Muscle of leg (tissue), 11 donors: ENCODE data around the gene TRRAP. TPM values are rescaled to one million over a fixed set of nuclear protein-coding genes. Genes with fewer than 3 reads are reported as not detected.

Source experiments
- DNase-seq: peaks from one replicate; pipeline ENCODE4 v3.0.0; 2013
- H3K27ac ChIP-seq: one replicate; pipeline ENCODE4 v1.5.1; 2013; ENCODE audit warnings: mild to moderate bottlenecking, low read length, control low read depth
- H3K27me3 ChIP-seq: one replicate; pipeline ENCODE4 v1.6.1; 2013; ENCODE audit warnings: low read length; ENCODE audit not compliant: control insufficient read depth, insufficient read depth
- H3K36me3 ChIP-seq: one replicate; pipeline ENCODE4 v1.6.1; 2013; ENCODE audit warnings: low read length; ENCODE audit not compliant: control insufficient read depth, insufficient read depth
- H3K4me1 ChIP-seq: one replicate; pipeline ENCODE4 v1.6.1; 2013; ENCODE audit warnings: low read length; ENCODE audit not compliant: control insufficient read depth, insufficient read depth
- H3K4me3 ChIP-seq: one replicate; pipeline ENCODE4 v1.5.1; 2013; ENCODE audit warnings: low read length, control low read depth
- H3K9me3 ChIP-seq: replicated peaks from 2 replicates; pipeline ENCODE4 v1.6.1; 2013; ENCODE audit warnings: low read depth, low read length; ENCODE audit not compliant: control insufficient read depth
- WGBS: methylation state at CpG from one replicate; pipeline ENCODE4 v1.1.5; 2013; ENCODE audit warnings: missing lambda C conversion rate; ENCODE audit not compliant: insufficient coverage; 5-methylcytosine and 5-hydroxymethylcytosine counted together
- polyA plus RNA-seq, 8 donors: library from polyadenylated mRNA; unstranded; fragments of 120-200 nt; gene quantifications; one replicate each; pipeline versions ENCODE4 v1.2.1 to v1.2.3, GENCODE V29; 2013; ENCODE audit warnings: inconsistent platforms in 1 of 8, low replicate concordance in 1 of 8; ENCODE audit not compliant: insufficient read length in 8 of 8, insufficient read depth in 1 of 8
- total RNA-seq: library from RNA; stranded (reverse); fragments of 120-200 nt; gene quantifications from one replicate; pipeline ENCODE4 v1.2.4, GENCODE V29; 2013

TRRAP gene
- total and polyA plus RNA-seq, 9 donors: 13.6 to 30.3 (median 24.3) TPM

- DNase-seq: no peak
- Histone ChIP-seq H3K9me3 (no peaks in the 10 kb centered on the region), H3K4me3 (no peak overlapping the region), H3K27me3 (no peaks in the 10 kb centered on the region), H3K4me1 (no peaks in the 10 kb centered on the region), H3K36me3 (peaks cover 84% of the 10 kb centered on the region), H3K27ac (no peak overlapping the region)
- WGBS: 82% methylated on average over 8 of the region's 9 CpGs
Measured at GRCh38 chr7:98958968-98959367, 80.6 kb downstream of the TRRAP start.

- H3K4me3 ChIP-seq: no peak overlapping the region
- no peaks in the 10 kb centered on the region for H3K9me3 ChIP-seq
- H3K27me3 ChIP-seq: no peaks in the 10 kb centered on the region
- 91% methylated on average over 4 of the region's 10 CpGs for WGBS
- no peak overlapping the region for H3K27ac ChIP-seq
- no peak for DNase-seq
- H3K4me1 ChIP-seq: no peaks in the 10 kb centered on the region
- H3K36me3 ChIP-seq: peaks cover 76% of the 10 kb centered on the region
Measured at GRCh38 chr7:98963305-98963704, 85.0 kb downstream of the TRRAP start.

- no peak overlapping the region for H3K4me3 ChIP-seq
- H3K36me3 ChIP-seq: peaks cover 76% of the 10 kb centered on the region
- peaks cover 2% of the 10 kb centered on the region for H3K4me1 ChIP-seq
- no peak overlapping the region for H3K27ac ChIP-seq
- H3K9me3 ChIP-seq: no peaks in the 10 kb centered on the region
- no peaks in the 10 kb centered on the region for H3K27me3 ChIP-seq
- no peak for DNase-seq
- 98% methylated on average over 10 of the region's 10 CpGs for WGBS
Measured at GRCh38 chr7:98964596-98964995, 86.3 kb downstream of the TRRAP start.

GRCh38 chr7:98968621-98969020 lies 90.3 kb downstream of the TRRAP start:
- 79% methylated on average over 14 of the region's 14 CpGs for WGBS

GRCh38 chr7:98969386-98969785 lies 91.1 kb downstream of the TRRAP start:
- WGBS: 96% methylated on average over 10 of the region's 11 CpGs
- DNase-seq: no peak

More at GRCh38 chr7:98968621-98969020, 90.3 kb downstream of the TRRAP start:
- H3K4me1 ChIP-seq: peaks cover 2% of the 10 kb centered on the region
- H3K27me3 ChIP-seq: no peaks in the 10 kb centered on the region
- no peak overlapping the region for H3K27ac ChIP-seq
- no peak overlapping the region for H3K4me3 ChIP-seq
- H3K36me3 ChIP-seq: peaks cover 85% of the 10 kb centered on the region
- no peaks in the 10 kb centered on the region for H3K9me3 ChIP-seq
- no peak for DNase-seq

DNA sequence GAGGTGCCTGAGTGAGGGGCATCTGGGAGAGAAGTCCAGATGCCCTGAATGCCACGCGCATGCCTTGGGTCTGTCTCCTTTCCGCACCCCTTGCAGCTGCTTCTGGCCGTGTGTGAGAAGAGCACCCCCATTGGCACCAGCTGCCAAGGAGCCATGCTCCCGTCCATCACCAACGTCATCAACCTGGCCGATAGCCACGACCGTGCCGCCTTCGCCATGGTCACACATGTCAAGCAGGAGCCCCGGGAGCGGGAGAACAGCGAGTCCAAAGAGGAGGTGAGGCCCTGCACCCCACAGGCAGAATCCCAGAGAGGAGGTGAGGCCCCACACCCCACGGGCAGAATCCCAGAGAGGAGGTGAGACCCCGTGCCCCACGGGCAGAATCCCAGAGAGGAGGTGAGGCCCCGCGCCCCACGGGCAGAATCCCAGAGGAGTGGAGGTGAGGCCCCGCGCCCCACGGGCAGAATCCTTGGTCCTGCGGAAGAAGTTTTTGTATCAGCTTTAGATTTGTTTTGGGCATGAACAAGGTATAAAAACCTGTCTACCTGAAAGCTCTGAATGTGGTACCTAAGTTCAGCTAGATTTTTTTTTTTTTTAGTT lies 91.8 kb downstream of the TRRAP start:
- Histone ChIP-seq H3K27me3 (no peaks in the 10 kb centered on the region), H3K36me3 (peaks cover 87% of the 10 kb centered on the region), H3K4me3 (no peak overlapping the region), H3K27ac (no peak overlapping the region), H3K4me1 (peaks cover 2% of the 10 kb centered on the region), H3K9me3 (no peaks in the 10 kb centered on the region)
- DNase-seq: peak; percentile 42
- 94% methylated on average over 24 of the region's 24 CpGs for WGBS

More at GRCh38 chr7:98969386-98969785, 91.1 kb downstream of the TRRAP start:
- Histone ChIP-seq H3K27me3 (no peaks in the 10 kb centered on the region), H3K36me3 (peaks cover 88% of the 10 kb centered on the region), H3K9me3 (no peaks in the 10 kb centered on the region), H3K4me3 (no peak overlapping the region), H3K27ac (no peak overlapping the region), H3K4me1 (peaks cover 2% of the 10 kb centered on the region)

- no peaks in the 10 kb centered on the region for H3K27me3 ChIP-seq
- DNase-seq: no peak
- no peak overlapping the region for H3K27ac ChIP-seq
- H3K36me3 ChIP-seq: peaks cover 87% of the 10 kb centered on the region
- 98% methylated on average over 8 of the region's 12 CpGs for WGBS
- H3K4me1 ChIP-seq: peaks cover 2% of the 10 kb centered on the region
- H3K9me3 ChIP-seq: no peaks in the 10 kb centered on the region
- H3K4me3 ChIP-seq: no peak overlapping the region
Measured at GRCh38 chr7:98970805-98971204, 92.5 kb downstream of the TRRAP start.

DNA sequence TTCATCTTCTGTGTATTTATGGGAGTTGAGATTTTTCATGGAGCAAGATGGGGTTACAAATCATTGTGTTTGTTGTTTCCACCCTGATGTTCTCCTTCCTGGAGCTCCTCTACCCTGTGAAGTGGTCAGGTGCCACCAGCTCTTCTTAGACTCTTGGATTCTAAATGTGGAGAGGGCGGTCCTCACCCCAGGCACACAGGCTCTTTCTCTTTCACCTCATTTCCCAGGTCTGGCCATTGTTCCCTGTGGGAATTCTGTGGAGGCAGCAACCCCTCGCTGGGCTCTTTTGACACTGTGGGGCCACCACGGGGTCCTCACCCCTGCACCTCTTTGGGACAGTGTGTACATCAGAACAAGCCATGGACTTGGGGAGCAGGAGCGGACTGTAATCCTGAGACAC lies 95.9 kb downstream of the TRRAP start:
- no peaks in the 10 kb centered on the region for H3K27me3 ChIP-seq
- peaks cover 93% of the 10 kb centered on the region for H3K36me3 ChIP-seq
- no peak for DNase-seq
- H3K4me1 ChIP-seq: peaks cover 2% of the 10 kb centered on the region
- no peak overlapping the region for H3K4me3 ChIP-seq
- H3K27ac ChIP-seq: no peak overlapping the region
- no peaks in the 10 kb centered on the region for H3K9me3 ChIP-seq
- 91% methylated on average over 2 of the region's 4 CpGs for WGBS

DNA sequence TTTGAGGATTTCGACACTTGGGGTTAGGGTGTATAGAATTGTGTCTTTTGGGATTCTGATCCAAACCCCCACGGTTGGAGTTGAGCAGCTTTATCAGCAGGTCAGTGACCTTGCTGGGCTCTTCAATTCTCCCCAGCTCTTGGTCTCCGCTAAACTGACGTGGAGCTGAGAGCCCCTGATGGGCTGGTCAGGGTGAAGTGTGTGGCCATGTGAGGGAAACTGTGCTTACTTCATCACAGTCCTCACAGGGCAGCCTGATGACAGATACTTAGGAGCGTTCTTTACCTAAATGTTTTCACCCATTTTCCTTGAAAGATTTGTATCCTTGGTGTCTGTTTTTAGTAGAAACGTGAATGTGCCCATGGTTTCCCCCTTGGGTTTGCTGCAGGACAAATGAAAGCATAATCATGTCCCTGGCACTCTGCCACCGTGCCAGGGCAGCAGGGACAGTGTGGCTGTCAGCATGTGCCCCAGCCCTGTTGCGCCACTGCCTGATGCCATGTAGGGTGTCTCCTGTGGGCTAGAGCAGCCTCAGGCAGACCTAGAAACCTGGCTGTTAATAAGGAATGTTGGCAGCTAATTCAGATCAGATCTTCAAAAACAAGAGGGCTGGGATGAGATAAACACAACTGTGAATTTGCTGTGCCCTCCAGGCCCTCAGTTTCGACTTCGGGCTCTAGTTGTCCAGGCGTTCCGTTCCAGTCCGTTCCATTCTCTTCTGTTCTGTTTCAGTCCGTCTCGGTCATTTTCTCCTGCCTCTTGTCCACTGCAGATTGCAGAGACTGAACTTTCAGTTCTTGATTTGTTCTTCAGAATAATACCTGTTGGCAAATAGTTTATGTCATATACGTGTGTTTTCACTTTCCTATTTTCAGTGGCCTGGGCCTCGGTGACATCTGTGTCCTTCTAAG lies 96.8 kb downstream of the TRRAP start:
- H3K27ac ChIP-seq: no peak overlapping the region
- DNase-seq: no peak
- H3K4me3 ChIP-seq: no peak overlapping the region
- H3K27me3 ChIP-seq: no peaks in the 10 kb centered on the region
- no peaks in the 10 kb centered on the region for H3K9me3 ChIP-seq
- no peaks in the 10 kb centered on the region for H3K4me1 ChIP-seq
- WGBS: 92% methylated on average over 13 of the region's 17 CpGs
- H3K36me3 ChIP-seq: peaks cover 89% of the 10 kb centered on the region

DNA sequence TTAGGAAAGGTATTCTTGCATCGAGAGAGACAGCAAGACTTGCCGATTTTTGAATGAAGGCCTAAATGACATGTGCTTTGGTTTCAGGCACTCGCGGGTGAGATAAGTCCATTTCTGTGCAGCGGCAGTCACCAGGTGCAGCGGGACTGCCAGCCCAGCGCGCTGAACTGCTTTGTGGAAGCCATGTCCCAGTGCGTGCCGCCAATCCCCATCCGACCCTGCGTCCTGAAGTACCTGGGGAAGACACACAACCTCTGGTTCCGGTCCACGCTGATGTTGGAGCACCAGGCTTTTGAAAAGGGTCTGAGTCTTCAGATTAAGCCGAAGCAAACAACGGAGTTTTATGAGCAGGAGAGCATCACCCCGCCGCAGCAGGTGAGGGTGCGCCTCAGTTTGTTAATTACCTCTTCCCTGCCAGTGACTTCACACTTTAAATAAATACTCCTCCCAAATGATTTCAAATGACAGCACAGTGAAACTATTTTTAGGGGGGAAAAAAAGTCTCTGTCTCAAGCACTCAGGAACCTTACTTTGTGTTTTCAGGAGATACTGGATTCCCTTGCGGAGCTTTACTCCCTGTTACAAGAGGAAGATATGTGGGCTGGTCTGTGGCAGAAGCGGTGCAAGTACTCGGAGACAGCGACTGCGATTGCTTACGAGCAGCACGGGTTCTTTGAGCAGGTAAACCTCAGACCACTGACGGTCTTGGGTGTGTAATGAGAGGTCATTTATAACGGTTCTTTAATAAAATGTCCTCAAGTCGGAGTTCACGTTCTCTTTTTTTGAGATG lies 98.3 kb downstream of the TRRAP start:
- H3K27ac ChIP-seq: no peak overlapping the region
- H3K4me3 ChIP-seq: no peak overlapping the region
- H3K4me1 ChIP-seq: no peaks in the 10 kb centered on the region
- DNase-seq: no peak
- no peaks in the 10 kb centered on the region for H3K27me3 ChIP-seq
- H3K36me3 ChIP-seq: peaks cover 86% of the 10 kb centered on the region
- H3K9me3 ChIP-seq: no peaks in the 10 kb centered on the region
- 96% methylated on average over 26 of the region's 30 CpGs for WGBS
